GM23338 (cell line): Measurements from ENCODE around the gene ZEB2. TPM values are rescaled to one million over a fixed set of nuclear protein-coding genes. Genes with fewer than 3 reads are reported as not detected.

ENCODE experiments used
- ATAC-seq: fragments of 200-7000 bp; cut with Tn5 transposase; 3 replicates; pipeline ENCODE4 v1.9.1; 2020
- DNase-seq: peaks from one replicate; pipeline ENCODE4 v3.0.0-alpha.2; 2015; ENCODE audit warnings: low spot score
- H2AFZ ChIP-seq: fragments of 200-600 bp; sonication (generic); 2 replicates; pipeline ENCODE4 v1.8.0; 2016; ENCODE audit warnings: antibody characterized with exemption, mild to moderate bottlenecking, moderate library complexity
- H3F3A ChIP-seq: fragments of 200-600 bp; sonication (generic); replicated peaks from 2 replicates; pipeline ENCODE4 v1.8.0; 2017; ENCODE audit warnings: antibody characterized with exemption, mixed run types, low read depth
- H3K27ac ChIP-seq: fragments of 200-600 bp; sonication (generic); 2 replicates; pipeline ENCODE4 v1.6.1; 2016; ENCODE audit warnings: low read depth
- H3K27me3 ChIP-seq: fragments of 200-600 bp; sonication (generic); 2 replicates; pipeline ENCODE4 v1.8.0; 2016; ENCODE audit warnings: mild to moderate bottlenecking, mixed run types, moderate library complexity; ENCODE audit not compliant: insufficient read depth
- H3K36me3 ChIP-seq: fragments of 200-600 bp; sonication (generic); 2 replicates; pipeline ENCODE4 v1.8.0; 2016; ENCODE audit warnings: mild to moderate bottlenecking; ENCODE audit not compliant: insufficient read depth
- H3K4me1 ChIP-seq: fragments of 200-600 bp; sonication (generic); 2 replicates; pipeline ENCODE4 v1.8.0; 2016; ENCODE audit warnings: mild to moderate bottlenecking, moderate library complexity; ENCODE audit not compliant: insufficient read depth
- H3K4me2 ChIP-seq: fragments of 200-600 bp; sonication (generic); 2 replicates; pipeline ENCODE4 v1.7.1; 2017; ENCODE audit warnings: mixed run types
- H3K4me3 ChIP-seq: fragments of 200-600 bp; sonication (generic); 2 replicates; pipeline ENCODE4 v1.6.1; 2016; ENCODE audit warnings: mixed run types
- H3K79me2 ChIP-seq: fragments of 200-600 bp; sonication (generic); replicated peaks from 2 replicates; pipeline ENCODE4 v1.8.0; 2017; ENCODE audit warnings: mild to moderate bottlenecking; ENCODE audit not compliant: insufficient read depth
- H3K9me2 ChIP-seq: fragments of 200-600 bp; sonication (generic); 2 replicates; pipeline ENCODE4 v1.8.0; 2017; ENCODE audit not compliant: insufficient read depth
- H4K20me1 ChIP-seq: fragments of 200-600 bp; sonication (generic); replicated peaks from 2 replicates; pipeline ENCODE4 v1.8.0; 2017; ENCODE audit warnings: mild to moderate bottlenecking; ENCODE audit not compliant: insufficient read depth
- H3K27ac Mint-ChIP-seq: 2 replicates; pipeline ENCODE4 v1.8.0; 2020; ENCODE audit warnings: inconsistent platforms, mild to moderate bottlenecking, moderate library complexity, mixed read lengths
- H3K27me3 Mint-ChIP-seq: 3 replicates; pipeline ENCODE4 v1.8.0; 2022; ENCODE audit warnings: low read depth, mild to moderate bottlenecking, moderate library complexity, mixed read lengths, inconsistent platforms; ENCODE audit not compliant: insufficient read depth, poor library complexity
- H3K36me3 Mint-ChIP-seq: 3 replicates; pipeline ENCODE4 v1.8.0; 2021; ENCODE audit warnings: low read depth, mild to moderate bottlenecking, inconsistent platforms, moderate library complexity, mixed read lengths
- H3K4me1 Mint-ChIP-seq: 3 replicates; pipeline ENCODE4 v1.8.0; 2020; ENCODE audit warnings: mild to moderate bottlenecking, inconsistent platforms, mixed read lengths
- H3K4me3 Mint-ChIP-seq: 3 replicates; pipeline ENCODE4 v1.8.0; 2021; ENCODE audit warnings: moderate library complexity, mild to moderate bottlenecking, inconsistent platforms, mixed read lengths
- H3K9me3 Mint-ChIP-seq: 3 replicates; pipeline ENCODE4 v1.8.0; 2020; ENCODE audit warnings: moderate library complexity, mild to moderate bottlenecking, inconsistent platforms, mixed read lengths
- CREB1 ChIP-seq: fragments of 250-450 bp; sonication (Bioruptor Pico); IDR thresholded peaks from 2 replicates; pipeline ENCODE4 v1.5.0; 2020; ENCODE audit warnings: low read depth, mild to moderate bottlenecking, moderate library complexity
- CTCF ChIP-seq, 2 experiments: fragments of 200-600 bp in 1 of 2; sonication (generic) in 1 of 2; conservative IDR thresholded peaks; 2 replicates each; pipeline versions ENCODE4 v1.5.1 to v1.6.1; 2016 to 2017; ENCODE audit warnings: antibody characterized with exemption in 2 of 2, low read depth in 2 of 2, mild to moderate bottlenecking in 2 of 2, moderate library complexity in 1 of 2
- EZH2 ChIP-seq: fragments of 200-600 bp; sonication (generic); IDR thresholded peaks from one replicate; pipeline ENCODE4 v1.8.0; 2017; ENCODE audit warnings: antibody characterized with exemption, mild to moderate bottlenecking, low read depth; ENCODE audit not compliant: unreplicated experiment
- JUNB ChIP-seq: IDR thresholded peaks from one replicate; pipeline ENCODE4 v1.6.1; 2016; ENCODE audit warnings: antibody characterized with exemption; ENCODE audit not compliant: unreplicated experiment
- POLR2AphosphoS5 ChIP-seq: IDR thresholded peaks from 2 replicates; pipeline ENCODE4 v1.6.1; 2016; ENCODE audit warnings: antibody characterized with exemption, low read depth
- REST ChIP-seq: IDR thresholded peaks from one replicate; pipeline ENCODE4 v1.6.1; 2018; ENCODE audit warnings: antibody characterized with exemption; ENCODE audit not compliant: unreplicated experiment
- ZNF114 ChIP-seq: fragments of 250-450 bp; sonication (Bioruptor Pico); IDR thresholded peaks from 2 replicates; pipeline ENCODE4 v1.5.0; 2020; ENCODE audit warnings: mild to moderate bottlenecking, moderate library complexity
- ZNF462 ChIP-seq: fragments of 250-450 bp; sonication (Bioruptor Pico); IDR thresholded peaks from 2 replicates; pipeline ENCODE4 v1.5.0; 2020; ENCODE audit warnings: mild to moderate bottlenecking, moderate library complexity
- polyA plus RNA-seq: library from polyadenylated mRNA; unstranded; fragments of >200 nt; fragmentation: Nextera tagmentation; extraction: Ambion mirVana; gene quantifications from 2 replicates; pipeline ENCODE4 v1.2.1, GENCODE V29; 2016
- total RNA-seq: library from RNA; depleted of rRNA; stranded (reverse); fragments of >200 nt; shearing (Covaris generic); gene quantifications from 2 replicates; pipeline ENCODE4 v1.2.3, GENCODE V29; 2014

The ZEB2 gene
- total and polyA plus RNA-seq, 2 experiments from 2014 or later, result 0.45 TPM; not detected in 1

- TF ChIP-seq REST, result no peak
Measured at GRCh38 chr2:144385381-144385780, 134.5 kb downstream of the ZEB2 start (continued).

GRCh38 chr2:144383571-144384100 lies 136.3 kb downstream of the ZEB2 start:
- no peaks in the 10 kb centered on the region for H3K9me3 Mint-ChIP-seq
- peaks cover under 1% of the 10 kb centered on the region for H3K27me3 Mint-ChIP-seq
- no peak for ATAC-seq
- peaks cover 3% of the 10 kb centered on the region; the same call in 2 of the 3 replicates for H3K4me1 Mint-ChIP-seq
- TF ChIP-seq CTCF (conservative IDR thresholded peaks at IDR 0.05; ENCODE audit: low read depth in 2 of 2), result no peak
- TF ChIP-seq REST, result no peak
- no peak for TF ChIP-seq ZNF114 (CRISPR knock-in tag)
- no peak for TF ChIP-seq EZH2
- TF ChIP-seq ZNF462 (CRISPR knock-in tag), result no peak
- no peak for TF ChIP-seq POLR2AphosphoS5
- no peak for TF ChIP-seq JUNB
- TF ChIP-seq CREB1 (CRISPR knock-in tag), result no peak
- H3K79me2 ChIP-seq, result no peaks in the 10 kb centered on the region
- H4K20me1 ChIP-seq, result no peaks in the 10 kb centered on the region
- no peak overlapping the region for H3K27ac ChIP-seq
- no peak overlapping the region for H2AFZ ChIP-seq
- H3K27me3 ChIP-seq, result peaks cover 8% of the 10 kb centered on the region
- no peaks in the 10 kb centered on the region for H3K36me3 Mint-ChIP-seq
- H3K4me2 ChIP-seq, result no peak overlapping the region
- H3F3A ChIP-seq, result no peaks in the 10 kb centered on the region
- H3K4me3 ChIP-seq, result no peak overlapping the region
- no peak overlapping the region for H3K4me3 Mint-ChIP-seq
- no peak overlapping the region for H3K27ac Mint-ChIP-seq
- DNase-seq, result no peak
- no peaks in the 10 kb centered on the region for H3K4me1 ChIP-seq
- H3K36me3 ChIP-seq, result no peaks in the 10 kb centered on the region
- 0 out of 2 replicates have a peak, but pooled peaks cover 3% of the 10 kb centered on the region for H3K9me2 ChIP-seq
